ENCODE measurements around the gene FBXO15. TPM values are rescaled to one million over a fixed set of nuclear protein-coding genes. Genes with fewer than 3 reads are reported as not detected.
A peak's percentile ranks its signal among the peaks of the same experiment; 100 is the strongest.

The FBXO15 gene
- total RNA-seq, 1 donor from 2014 or later = 2.0 TPM

- no peak for DNase-seq (ENCODE audit: low read depth)
- H3K27me3 ChIP-seq (ENCODE audit: control insufficient read depth, insufficient read depth, low read length) = no peaks in the 10 kb centered on the region
- TF ChIP-seq, protein P1, sequence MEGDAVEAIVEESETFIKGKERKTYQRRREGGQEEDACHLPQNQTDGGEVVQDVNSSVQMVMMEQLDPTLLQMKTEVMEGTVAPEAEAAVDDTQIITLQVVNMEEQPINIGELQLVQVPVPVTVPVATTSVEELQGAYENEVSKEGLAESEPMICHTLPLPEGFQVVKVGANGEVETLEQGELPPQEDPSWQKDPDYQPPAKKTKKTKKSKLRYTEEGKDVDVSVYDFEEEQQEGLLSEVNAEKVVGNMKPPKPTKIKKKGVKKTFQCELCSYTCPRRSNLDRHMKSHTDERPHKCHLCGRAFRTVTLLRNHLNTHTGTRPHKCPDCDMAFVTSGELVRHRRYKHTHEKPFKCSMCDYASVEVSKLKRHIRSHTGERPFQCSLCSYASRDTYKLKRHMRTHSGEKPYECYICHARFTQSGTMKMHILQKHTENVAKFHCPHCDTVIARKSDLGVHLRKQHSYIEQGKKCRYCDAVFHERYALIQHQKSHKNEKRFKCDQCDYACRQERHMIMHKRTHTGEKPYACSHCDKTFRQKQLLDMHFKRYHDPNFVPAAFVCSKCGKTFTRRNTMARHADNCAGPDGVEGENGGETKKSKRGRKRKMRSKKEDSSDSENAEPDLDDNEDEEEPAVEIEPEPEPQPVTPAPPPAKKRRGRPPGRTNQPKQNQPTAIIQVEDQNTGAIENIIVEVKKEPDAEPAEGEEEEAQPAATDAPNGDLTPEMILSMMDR (IDR thresholded peaks at IDR 0.05; ENCODE audit: insufficient read depth, low read length, poor library complexity, severe bottlenecking) = peak; percentile 72
- H3K4me3 ChIP-seq (ENCODE audit: low read depth, low read length) = no peak overlapping the region
- H3K36me3 ChIP-seq (ENCODE audit: control insufficient read depth, insufficient read depth, low read length) = no peaks in the 10 kb centered on the region
Observed at GRCh38 chr18:74040459-74041332, 106.9 kb downstream of the FBXO15 start.

DNA sequence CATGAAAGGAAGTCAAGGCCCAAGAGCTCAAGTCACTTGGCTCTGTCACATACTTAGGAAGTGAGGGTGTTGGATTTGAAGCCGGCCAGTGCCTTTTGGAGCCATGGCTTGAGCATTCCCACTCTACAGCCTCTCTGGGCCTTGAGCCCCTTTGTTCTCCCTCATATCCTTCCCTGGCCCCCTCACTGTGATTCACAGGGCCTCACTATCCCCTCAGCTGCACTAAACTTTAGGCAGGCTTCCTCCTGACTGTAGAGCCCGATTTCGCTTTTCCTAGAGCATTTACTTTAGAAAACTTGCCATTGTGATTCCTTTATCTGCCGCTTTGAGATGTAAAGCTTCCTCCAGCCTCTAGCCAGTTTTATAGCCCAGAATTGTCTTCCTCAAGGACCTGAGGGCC lies 107.6 kb downstream of the FBXO15 start:
- TF ChIP-seq, protein P1 (IDR thresholded peaks at IDR 0.05; ENCODE audit: insufficient read depth, low read length, poor library complexity, severe bottlenecking) = no peak
- no peak for DNase-seq (ENCODE audit: low read depth)
- H3K27me3 ChIP-seq (ENCODE audit: control insufficient read depth, insufficient read depth, low read length) = no peaks in the 10 kb centered on the region
- no peaks in the 10 kb centered on the region for H3K36me3 ChIP-seq (ENCODE audit: control insufficient read depth, insufficient read depth, low read length)
- H3K4me3 ChIP-seq (ENCODE audit: low read depth, low read length) = no peak overlapping the region

DNA sequence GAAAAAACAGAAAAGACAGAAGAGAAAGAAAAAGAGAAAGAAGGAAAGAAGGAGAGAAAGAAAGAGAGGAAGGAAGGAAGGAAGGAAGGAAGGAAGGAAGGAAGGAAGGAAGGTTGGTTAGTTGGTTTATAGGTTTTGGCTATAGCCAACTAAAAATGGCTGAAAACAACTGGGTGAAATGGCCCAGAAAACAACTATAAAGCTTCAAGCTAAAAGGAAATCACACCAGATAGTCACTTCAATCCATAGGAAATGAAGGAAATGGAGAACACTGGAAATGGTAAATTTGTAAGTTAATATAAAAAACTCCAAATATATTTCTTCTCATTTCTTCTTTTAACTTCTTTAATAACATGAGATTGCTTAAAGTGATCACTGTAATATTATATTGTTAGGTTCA lies 118.5 kb downstream of the FBXO15 start:
- TF ChIP-seq, protein P1 (IDR thresholded peaks at IDR 0.05; ENCODE audit: insufficient read depth, low read length, poor library complexity, severe bottlenecking) = no peak
- DNase-seq (ENCODE audit: low read depth) = no peak
- Histone ChIP-seq H3K4me3 (ENCODE audit: low read depth, low read length) (no peak overlapping the region), H3K36me3 (ENCODE audit: control insufficient read depth, insufficient read depth, low read length) (no peaks in the 10 kb centered on the region), H3K27me3 (ENCODE audit: control insufficient read depth, insufficient read depth, low read length) (no peaks in the 10 kb centered on the region)

Other genes starting within 250 kb of the FBXO15 start
- 27.0 and 27.7 TPM in 2 replicates for gene TIMM21, start 689 bp upstream of the FBXO15 start, total RNA-seq
- 49.8 and 84.1 TPM in 2 replicates for gene CYB5A, start 144.1 kb upstream of the FBXO15 start, total RNA-seq
- gene C18orf63, start 168.0 kb upstream of the FBXO15 start, total RNA-seq = under 0.01 TPM in 1 of 2 replicates, not detected in the other